NCI-H69 (cell line): ENCODE results near the gene KHSRP.
"Not testable (repeated sequence)": the region's sequence is repeated elsewhere in the genome, so short reads cannot be mapped to it uniquely, and the experiment has no call there.

Experiments used
- DNase-seq: peaks from one replicate; lab custom pipeline; 2025; lab: John Stamatoyannopoulos, UW

KHSRP gene

DNA sequence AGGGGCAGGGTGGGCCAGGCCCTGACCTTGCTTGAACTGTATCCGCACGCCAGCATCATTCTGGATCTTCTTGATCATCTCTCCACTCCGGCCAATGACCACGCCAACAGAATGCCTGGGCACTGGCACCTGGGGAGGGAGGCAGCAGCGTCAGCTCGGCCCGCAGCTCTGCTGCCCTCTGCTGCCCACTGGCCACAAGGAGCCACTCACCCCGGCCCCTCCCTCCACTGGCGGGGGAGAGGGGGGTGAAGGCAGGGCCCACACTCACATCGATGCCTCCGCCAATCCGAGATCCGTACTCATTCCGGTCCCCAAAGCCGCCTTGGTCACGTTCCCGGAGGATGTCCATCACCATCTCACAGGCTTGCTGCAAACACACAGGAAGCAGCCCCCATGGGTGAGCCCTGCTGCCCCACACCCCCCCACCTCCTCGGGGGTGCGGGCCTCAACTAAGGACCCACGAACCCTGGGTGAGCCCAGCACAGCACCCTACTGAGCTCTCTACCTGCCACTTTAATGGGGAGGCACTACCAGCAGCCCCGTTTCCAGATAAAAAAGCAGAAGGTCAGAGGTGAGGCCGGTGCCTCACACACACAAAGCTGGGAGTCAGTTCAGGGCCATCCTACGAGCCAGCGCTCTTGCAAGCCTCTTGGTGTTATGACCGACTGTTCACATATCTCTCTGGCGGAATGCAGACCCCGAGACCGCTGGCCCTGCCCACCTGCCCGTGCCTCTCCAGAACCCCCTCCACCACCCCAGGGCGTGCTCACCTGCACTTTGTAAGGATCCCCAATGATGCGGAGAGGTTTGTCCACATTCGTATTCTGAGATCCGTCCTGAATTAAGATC lies 6.7 kb downstream of the KHSRP start:
- no peak for DNase-seq

- DNase-seq = no peak
These were observed 7.8 kb downstream of the KHSRP start for GRCh38 chr19:6416658-6417405.

DNA sequence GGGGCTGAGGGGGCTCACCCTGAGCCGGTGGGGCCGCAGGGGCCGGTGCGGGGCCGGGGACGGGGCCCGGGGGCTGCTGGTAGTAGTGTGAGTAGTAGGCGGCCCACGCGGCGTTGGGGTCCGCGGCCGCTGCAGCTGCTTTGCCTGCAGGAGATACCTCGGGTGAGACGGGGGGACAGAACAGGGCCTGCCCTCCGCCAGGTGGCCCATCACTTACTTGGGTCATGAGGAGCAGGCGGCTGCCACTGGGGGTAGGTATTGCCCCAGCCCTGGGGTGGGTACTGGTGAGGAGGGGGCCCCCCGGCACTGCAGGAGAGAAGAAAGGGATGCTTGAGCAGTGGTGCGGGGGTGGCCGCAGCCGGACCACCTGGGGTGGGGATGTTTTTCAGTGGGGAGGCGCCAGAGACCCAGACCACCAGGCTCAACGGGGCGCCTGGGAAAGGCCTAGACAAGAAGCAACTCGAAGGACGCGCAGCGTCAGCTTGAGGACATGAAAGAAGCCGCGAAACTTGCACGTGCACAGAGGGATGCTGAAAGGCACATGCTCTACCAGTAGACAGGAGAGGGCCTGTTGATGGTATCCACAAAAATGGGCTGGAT lies 8.9 kb downstream of the KHSRP start:
- no peak for DNase-seq

- DNase-seq = no peak
These were observed 9.6 kb downstream of the KHSRP start for GRCh38 chr19:6414793-6415590.

GRCh38 chr19:6413721-6414643 lies 10.6 kb downstream of the KHSRP start:
- DNase-seq = no peak

DNA sequence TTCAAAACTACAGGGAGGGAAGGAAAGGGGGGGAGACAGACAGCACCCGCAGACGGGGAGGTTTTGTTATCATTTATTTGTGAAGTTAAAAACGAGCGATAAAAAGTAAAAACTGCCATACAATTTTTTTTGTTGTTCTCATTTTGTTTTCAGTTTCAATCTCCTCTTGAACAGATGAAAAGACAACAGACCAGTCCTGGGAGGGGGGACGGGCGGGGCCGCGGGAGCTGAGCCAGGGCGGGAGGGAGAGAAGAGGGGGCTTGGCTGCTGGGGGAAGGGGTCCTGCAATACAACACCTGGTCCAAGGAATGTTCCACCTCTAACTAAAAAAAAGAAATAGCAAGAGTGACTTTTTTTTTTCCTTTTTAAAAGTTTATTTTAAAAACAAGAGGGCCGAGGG lies 11.3 kb downstream of the KHSRP start:
- no peak for DNase-seq

DNA sequence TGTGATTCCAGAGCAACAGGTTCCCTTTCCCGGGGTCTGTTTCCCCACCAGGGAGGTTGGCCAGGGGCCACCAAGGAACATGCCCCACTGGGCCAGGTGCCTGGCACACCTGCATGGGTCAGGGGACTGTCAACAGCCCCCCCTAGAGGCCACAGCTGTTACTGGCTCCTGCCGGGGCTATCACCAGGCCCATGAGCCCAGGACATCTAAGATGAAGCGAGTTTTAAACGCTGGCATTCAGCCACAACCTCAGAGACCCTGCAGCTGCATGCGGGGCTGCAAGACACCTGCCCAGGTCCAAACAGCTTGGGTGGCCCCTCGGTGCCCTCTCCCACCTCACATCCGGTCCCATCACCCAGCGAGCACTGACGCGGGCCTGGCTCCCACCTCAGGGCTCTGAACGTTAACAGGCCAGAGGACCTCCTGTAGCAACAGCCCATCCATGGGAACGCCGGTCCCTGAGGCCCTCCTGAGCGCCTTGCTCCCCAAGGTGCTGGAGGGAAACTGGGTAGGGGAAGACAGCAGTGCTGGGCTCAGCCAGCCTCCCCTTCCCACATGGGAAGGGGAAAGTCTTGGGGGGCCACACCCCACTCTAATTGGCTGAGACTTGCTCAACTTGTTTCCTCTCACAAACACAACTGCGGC lies 12.0 kb downstream of the KHSRP start:
- DNase-seq = peak; percentile 62

GRCh38 chr19:6412061-6412446 lies 12.6 kb downstream of the KHSRP start:
- no peak for DNase-seq

- DNase-seq = no peak
These were observed 15.3 kb downstream of the KHSRP start for GRCh38 chr19:6409346-6409745.

DNA sequence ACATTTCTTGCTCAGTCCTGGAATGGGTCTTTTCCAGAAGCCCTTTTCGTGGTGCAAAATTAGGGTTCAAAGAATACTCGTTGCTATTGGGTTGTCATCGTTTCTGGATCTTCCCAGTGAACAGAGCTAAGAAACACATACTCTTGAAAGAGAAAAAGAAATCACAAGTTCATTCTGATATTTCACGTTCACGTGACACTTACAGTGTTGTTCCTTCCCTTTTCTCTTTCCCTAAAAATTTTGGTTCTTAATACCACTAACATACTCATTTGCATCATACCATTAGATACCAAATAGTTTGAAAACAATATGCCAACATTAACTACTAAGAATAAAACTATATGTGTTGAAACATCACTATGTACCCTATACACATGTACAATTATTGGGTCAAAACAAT lies 18.2 kb downstream of the KHSRP start:
- DNase-seq = no peak

- DNase-seq = no peak
These were observed 21.6 kb downstream of the KHSRP start for GRCh38 chr19:6402837-6403608.

- no peak for DNase-seq
These were observed 22.6 kb downstream of the KHSRP start for GRCh38 chr19:6402058-6402457.

- not testable (repeated sequence) for DNase-seq
These were observed 24.3 kb downstream of the KHSRP start for GRCh38 chr19:6400062-6400944.

GRCh38 chr19:6396305-6396704 lies 28.3 kb downstream of the KHSRP start:
- no peak for DNase-seq

GRCh38 chr19:6394831-6395230 lies 29.8 kb downstream of the KHSRP start:
- DNase-seq = no peak

DNA sequence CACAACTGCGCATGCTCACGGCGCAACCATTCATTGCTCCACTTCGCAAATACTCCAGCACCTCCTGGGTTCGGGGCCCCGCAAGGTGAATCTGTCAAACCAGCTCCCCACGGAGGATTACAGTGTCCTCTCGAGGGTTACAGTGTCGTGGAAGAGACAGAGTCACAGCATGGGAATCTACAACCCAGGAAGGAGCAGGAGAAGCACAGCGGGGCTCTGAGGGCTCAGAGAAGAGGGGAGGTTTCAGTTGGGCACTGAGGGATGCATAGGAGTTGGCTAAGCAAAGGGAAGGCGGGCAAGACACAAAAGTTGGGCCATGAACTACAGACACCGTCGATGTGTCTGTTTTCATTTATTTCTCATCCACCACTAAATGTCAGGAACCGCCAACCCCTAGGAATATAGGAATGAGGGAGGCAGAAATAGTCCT lies 30.6 kb downstream of the KHSRP start:
- DNase-seq = no peak

- DNase-seq = peak; percentile 98
These were observed 31.3 kb downstream of the KHSRP start, which contains the start of gene GTF2F1 for GRCh38 chr19:6393074-6393982. TSS of gene GTF2F1 (minus strand) at chr19:6393164. CDS start at chr19:6392995, 169 bp downstream.
